SK-N-SH treated with all-trans-retinoic acid at 6 μM for 48 hours (cell line): ENCODE data around the gene CCDC57.

Source experiments
- ATAC-seq: fragments of 200-7000 bp; cut with Tn5 transposase; 3 replicates; pipeline ENCODE4 v1.9.1; 2020; ENCODE audit warnings: mild to moderate bottlenecking, moderate library complexity
- BACH2 ChIP-seq: fragments of 250-450 bp; sonication (Bioruptor Pico); IDR thresholded peaks from 2 replicates; pipeline ENCODE4 v1.9.0; 2021; ENCODE audit warnings: mild to moderate bottlenecking, borderline replicate concordance
- CSDC2 ChIP-seq: fragments of 250-450 bp; sonication (Bioruptor Pico); IDR thresholded peaks from 2 replicates; pipeline ENCODE4 v1.5.0; 2020; ENCODE audit warnings: mild to moderate bottlenecking, moderate library complexity
- ESRRG ChIP-seq: fragments of 250-450 bp; sonication (Bioruptor Pico); IDR thresholded peaks from 2 replicates; pipeline ENCODE4 v1.6.1; 2021; ENCODE audit warnings: mild to moderate bottlenecking
- GLIS3 ChIP-seq: fragments of 250-450 bp; sonication (Bioruptor Pico); IDR thresholded peaks from 2 replicates; pipeline ENCODE4 v1.5.0; 2020; ENCODE audit warnings: mild to moderate bottlenecking, moderate library complexity
- ISL1 ChIP-seq: fragments of 250-450 bp; sonication (Bioruptor Pico); IDR thresholded peaks from 2 replicates; pipeline ENCODE4 v2.1.2; 2022; ENCODE audit warnings: mild to moderate bottlenecking, moderate library complexity
- RARB ChIP-seq: fragments of 250-450 bp; sonication (Bioruptor Pico); IDR thresholded peaks from 2 replicates; pipeline ENCODE4 v1.8.0; 2021; ENCODE audit warnings: mild to moderate bottlenecking, moderate library complexity
- SNAI2 ChIP-seq: fragments of 250-450 bp; sonication (Bioruptor Pico); IDR thresholded peaks from 2 replicates; pipeline ENCODE4 v1.5.0; 2020; ENCODE audit warnings: mild to moderate bottlenecking, moderate library complexity
- TCF4 ChIP-seq: fragments of 250-450 bp; sonication (Bioruptor Pico); IDR thresholded peaks from 2 replicates; pipeline ENCODE4 v1.8.0; 2021; ENCODE audit warnings: mild to moderate bottlenecking, moderate library complexity, borderline replicate concordance
- TOX ChIP-seq: fragments of 250-450 bp; sonication (Bioruptor Pico); IDR thresholded peaks from 2 replicates; pipeline ENCODE4 v1.8.0; 2021; ENCODE audit warnings: mild to moderate bottlenecking, moderate library complexity, borderline replicate concordance
- ZC3H10 ChIP-seq: fragments of 250-450 bp; sonication (Bioruptor Pico); IDR thresholded peaks from 2 replicates; pipeline ENCODE4 v1.5.1; 2021; ENCODE audit warnings: mild to moderate bottlenecking, moderate library complexity
- ZFP30 ChIP-seq: fragments of 450-650 bp; formaldehyde crosslinking; IDR thresholded peaks from 2 replicates; pipeline ENCODE4 v1.5.0; 2022; ENCODE audit warnings: mild to moderate bottlenecking, moderate library complexity
- ZNF70 ChIP-seq: fragments of 450-650 bp; formaldehyde crosslinking; IDR thresholded peaks from 2 replicates; pipeline ENCODE4 v1.5.0; 2020; ENCODE audit warnings: mild to moderate bottlenecking, moderate library complexity
- ZNF8 ChIP-seq: fragments of 450-650 bp; formaldehyde crosslinking; IDR thresholded peaks from 2 replicates; pipeline ENCODE4 v1.5.0; 2020; ENCODE audit warnings: mild to moderate bottlenecking, moderate library complexity
- TF ChIP-seq, protein P1 (sequence below): fragments of 250-450 bp; sonication (Bioruptor Pico); IDR thresholded peaks from 2 replicates; pipeline ENCODE4 v1.8.0; 2021; ENCODE audit warnings: low read depth, mild to moderate bottlenecking, moderate library complexity, borderline replicate concordance
- TF ChIP-seq, protein P2 (sequence below): fragments of 250-450 bp; sonication (Bioruptor Pico); IDR thresholded peaks from 2 replicates; pipeline ENCODE4 v1.8.0; 2020; ENCODE audit warnings: mild to moderate bottlenecking, moderate library complexity, borderline replicate concordance
- TF ChIP-seq, protein P3 (sequence below): fragments of 250-450 bp; sonication (Bioruptor Pico); IDR thresholded peaks from 2 replicates; pipeline ENCODE4 v1.5.1; 2021; ENCODE audit warnings: mild to moderate bottlenecking, moderate library complexity
- TF ChIP-seq, protein P4 (sequence below): fragments of 250-450 bp; sonication (Bioruptor Pico); IDR thresholded peaks from 2 replicates; pipeline ENCODE4 v1.5.0; 2020; ENCODE audit warnings: mild to moderate bottlenecking, moderate library complexity

CCDC57 gene

DNA sequence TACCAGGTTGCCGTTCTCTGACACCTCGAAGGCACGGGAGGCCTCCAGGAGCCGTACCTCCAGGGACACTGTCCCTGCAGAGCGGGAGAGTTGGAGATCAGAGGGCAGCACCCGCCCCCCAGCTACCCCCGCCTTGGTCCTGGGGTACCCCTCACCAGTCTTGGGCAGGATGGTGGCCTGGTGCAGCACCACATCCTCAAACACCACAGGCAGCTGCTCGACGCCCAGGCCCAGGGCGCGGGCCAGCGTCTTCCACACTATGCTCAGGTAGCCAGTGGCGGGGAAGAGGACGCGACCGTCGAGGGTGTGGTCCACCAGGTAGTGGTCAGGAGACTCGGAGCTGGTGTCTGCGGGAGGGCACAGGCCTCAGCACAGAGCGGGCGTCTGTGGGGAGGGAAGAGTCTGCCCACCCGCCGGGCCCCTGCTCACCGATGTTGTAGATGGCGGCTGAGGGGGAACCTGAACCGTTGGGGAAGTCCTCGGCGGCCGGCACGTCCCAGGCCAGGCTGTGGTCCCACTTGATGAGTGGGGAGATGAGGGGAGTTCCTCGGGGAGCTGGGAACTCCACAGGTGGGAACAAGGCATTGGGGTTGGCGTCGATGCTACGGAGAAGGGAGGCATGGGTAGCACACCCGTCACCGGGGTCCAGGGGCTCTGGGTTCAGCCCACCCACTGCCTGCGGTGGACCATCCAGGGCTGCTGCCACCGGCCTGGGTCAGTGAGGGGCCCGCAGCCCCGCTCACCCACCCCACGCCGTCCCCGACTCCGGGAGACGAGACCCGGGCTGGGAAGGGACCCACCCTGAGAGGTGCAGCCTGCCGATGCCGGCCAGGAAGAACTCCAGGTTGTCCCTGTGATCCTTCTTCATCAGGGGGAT, 124.4 kb downstream of the CCDC57 start (continued):
- TF ChIP-seq ZNF70 (CRISPR knock-in tag) (no peak), GLIS3 (CRISPR knock-in tag) (no peak), TOX (CRISPR knock-in tag) (no peak)
- TF ChIP-seq, protein P1, sequence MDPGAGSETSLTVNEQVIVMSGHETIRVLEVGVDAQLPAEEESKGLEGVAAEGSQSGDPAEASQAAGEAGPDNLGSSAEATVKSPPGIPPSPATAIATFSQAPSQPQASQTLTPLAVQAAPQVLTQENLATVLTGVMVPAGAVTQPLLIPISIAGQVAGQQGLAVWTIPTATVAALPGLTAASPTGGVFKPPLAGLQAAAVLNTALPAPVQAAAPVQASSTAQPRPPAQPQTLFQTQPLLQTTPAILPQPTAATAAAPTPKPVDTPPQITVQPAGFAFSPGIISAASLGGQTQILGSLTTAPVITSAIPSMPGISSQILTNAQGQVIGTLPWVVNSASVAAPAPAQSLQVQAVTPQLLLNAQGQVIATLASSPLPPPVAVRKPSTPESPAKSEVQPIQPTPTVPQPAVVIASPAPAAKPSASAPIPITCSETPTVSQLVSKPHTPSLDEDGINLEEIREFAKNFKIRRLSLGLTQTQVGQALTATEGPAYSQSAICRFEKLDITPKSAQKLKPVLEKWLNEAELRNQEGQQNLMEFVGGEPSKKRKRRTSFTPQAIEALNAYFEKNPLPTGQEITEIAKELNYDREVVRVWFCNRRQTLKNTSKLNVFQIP = no peak

DNA sequence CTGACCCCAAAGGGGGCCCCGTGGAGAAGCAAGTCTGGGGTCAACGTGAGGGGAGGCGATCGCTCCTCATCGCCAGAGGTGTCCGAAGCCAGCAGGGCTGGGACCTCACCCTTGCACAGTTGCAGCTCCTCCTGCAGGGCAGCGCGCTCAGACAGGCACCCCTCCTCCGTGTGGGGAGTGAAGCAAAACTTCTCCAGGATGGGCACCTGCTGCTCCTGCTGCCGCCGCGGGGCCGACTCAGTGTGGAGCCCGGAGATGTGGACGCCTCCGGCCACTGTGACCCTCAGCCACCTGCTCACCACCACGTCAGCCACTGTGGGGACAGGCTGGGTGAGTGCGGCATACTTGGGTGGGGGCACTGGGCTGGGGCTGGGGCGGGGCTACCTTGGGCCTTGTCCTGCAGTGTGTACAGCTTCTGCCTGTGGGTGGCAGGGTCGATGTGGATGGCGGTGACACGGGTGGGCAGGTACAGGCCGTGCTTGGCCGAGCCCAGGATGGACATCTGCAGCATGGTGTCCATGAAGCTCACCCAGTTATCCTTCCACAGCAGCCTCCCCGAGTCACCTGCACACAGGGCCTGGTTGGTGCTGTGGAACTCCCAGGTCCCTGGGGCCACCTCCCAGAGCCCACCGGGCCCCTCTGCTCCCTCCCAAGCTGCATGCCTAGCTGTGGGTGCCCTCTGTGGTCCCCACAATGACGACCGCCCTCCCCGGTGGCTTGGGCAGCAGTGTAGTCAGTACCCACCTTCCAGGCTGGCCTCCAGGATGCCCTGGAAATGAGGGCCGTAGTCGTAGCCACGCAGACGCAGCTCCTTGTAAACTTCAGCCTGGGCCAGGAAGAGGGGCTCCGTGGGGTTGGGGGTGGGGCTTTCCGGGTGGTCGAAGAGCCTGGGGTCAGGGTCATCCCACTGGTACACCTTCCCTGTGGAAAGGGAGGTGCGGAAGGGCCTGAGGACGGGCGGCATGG, 125.4 kb downstream of the CCDC57 start:
- ATAC-seq = no peak
- TF ChIP-seq TOX (CRISPR knock-in tag) (no peak), RARB (CRISPR knock-in tag) (no peak), ZNF70 (CRISPR knock-in tag) (no peak), TCF4 (no peak), ZFP30 (CRISPR knock-in tag) (no peak), ESRRG (no peak), ISL1 (CRISPR knock-in tag) (no peak)
- TF ChIP-seq, protein P2, sequence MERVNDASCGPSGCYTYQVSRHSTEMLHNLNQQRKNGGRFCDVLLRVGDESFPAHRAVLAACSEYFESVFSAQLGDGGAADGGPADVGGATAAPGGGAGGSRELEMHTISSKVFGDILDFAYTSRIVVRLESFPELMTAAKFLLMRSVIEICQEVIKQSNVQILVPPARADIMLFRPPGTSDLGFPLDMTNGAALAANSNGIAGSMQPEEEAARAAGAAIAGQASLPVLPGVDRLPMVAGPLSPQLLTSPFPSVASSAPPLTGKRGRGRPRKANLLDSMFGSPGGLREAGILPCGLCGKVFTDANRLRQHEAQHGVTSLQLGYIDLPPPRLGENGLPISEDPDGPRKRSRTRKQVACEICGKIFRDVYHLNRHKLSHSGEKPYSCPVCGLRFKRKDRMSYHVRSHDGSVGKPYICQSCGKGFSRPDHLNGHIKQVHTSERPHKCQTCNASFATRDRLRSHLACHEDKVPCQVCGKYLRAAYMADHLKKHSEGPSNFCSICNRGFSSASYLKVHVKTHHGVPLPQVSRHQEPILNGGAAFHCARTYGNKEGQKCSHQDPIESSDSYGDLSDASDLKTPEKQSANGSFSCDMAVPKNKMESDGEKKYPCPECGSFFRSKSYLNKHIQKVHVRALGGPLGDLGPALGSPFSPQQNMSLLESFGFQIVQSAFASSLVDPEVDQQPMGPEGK (CRISPR knock-in tag) = no peak

DNA sequence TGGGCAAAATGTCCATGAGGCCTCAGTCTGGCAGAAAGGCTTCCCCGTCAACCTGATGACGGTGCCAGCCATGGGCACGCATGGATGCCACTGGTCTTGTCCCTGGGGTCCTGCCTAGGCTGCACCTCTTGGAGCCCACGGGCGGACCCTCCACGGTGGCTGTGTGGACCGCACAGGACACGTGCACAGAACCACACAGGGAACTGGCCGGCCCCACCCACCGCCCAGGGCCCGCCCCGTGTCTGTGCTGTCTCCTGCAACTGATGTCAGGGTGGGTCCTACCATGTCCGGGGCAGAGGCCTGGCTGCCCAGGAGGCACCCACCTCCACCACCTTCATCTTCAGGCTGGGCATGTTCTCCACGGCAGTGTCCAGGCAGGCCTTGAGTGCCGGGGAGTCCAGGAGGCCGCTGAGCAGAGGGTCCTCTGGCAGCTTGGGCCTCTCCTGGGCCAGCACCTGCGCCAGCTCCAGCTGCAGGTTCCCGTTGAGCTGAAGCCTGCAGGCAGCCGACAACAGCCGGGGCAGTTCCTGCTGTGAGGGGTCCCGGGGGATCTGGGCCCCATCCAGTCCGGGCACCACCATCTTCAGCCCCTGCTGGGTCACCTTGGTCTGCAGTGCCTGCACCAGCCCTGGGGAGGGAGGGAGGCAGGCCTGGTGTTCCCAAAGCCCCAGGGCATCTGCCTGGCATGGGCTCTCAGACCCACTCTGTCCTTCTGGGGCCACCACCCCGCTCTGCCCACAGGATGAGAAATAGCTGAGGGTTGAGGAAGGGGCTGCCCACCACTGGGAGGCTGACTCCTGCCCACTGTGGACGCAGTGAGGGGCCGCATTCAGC, 126.5 kb downstream of the CCDC57 start:
- no peak for ATAC-seq
- TF ChIP-seq ZNF8 (CRISPR knock-in tag) (no peak), ZC3H10 (CRISPR knock-in tag) (no peak), CSDC2 (CRISPR knock-in tag) (no peak), ZNF70 (CRISPR knock-in tag) (no peak), SNAI2 (no peak), TCF4 (no peak), TOX (CRISPR knock-in tag) (no peak), ESRRG (no peak), GLIS3 (CRISPR knock-in tag) (no peak), BACH2 (no peak)
- TF ChIP-seq, protein P1 = no peak
- TF ChIP-seq, protein P3, sequence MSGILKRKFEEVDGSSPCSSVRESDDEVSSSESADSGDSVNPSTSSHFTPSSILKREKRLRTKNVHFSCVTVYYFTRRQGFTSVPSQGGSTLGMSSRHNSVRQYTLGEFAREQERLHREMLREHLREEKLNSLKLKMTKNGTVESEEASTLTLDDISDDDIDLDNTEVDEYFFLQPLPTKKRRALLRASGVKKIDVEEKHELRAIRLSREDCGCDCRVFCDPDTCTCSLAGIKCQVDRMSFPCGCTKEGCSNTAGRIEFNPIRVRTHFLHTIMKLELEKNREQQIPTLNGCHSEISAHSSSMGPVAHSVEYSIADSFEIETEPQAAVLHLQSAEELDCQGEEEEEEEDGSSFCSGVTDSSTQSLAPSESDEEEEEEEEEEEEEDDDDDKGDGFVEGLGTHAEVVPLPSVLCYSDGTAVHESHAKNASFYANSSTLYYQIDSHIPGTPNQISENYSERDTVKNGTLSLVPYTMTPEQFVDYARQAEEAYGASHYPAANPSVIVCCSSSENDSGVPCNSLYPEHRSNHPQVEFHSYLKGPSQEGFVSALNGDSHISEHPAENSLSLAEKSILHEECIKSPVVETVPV (CRISPR knock-in tag) = no peak
- TF ChIP-seq, protein P4, sequence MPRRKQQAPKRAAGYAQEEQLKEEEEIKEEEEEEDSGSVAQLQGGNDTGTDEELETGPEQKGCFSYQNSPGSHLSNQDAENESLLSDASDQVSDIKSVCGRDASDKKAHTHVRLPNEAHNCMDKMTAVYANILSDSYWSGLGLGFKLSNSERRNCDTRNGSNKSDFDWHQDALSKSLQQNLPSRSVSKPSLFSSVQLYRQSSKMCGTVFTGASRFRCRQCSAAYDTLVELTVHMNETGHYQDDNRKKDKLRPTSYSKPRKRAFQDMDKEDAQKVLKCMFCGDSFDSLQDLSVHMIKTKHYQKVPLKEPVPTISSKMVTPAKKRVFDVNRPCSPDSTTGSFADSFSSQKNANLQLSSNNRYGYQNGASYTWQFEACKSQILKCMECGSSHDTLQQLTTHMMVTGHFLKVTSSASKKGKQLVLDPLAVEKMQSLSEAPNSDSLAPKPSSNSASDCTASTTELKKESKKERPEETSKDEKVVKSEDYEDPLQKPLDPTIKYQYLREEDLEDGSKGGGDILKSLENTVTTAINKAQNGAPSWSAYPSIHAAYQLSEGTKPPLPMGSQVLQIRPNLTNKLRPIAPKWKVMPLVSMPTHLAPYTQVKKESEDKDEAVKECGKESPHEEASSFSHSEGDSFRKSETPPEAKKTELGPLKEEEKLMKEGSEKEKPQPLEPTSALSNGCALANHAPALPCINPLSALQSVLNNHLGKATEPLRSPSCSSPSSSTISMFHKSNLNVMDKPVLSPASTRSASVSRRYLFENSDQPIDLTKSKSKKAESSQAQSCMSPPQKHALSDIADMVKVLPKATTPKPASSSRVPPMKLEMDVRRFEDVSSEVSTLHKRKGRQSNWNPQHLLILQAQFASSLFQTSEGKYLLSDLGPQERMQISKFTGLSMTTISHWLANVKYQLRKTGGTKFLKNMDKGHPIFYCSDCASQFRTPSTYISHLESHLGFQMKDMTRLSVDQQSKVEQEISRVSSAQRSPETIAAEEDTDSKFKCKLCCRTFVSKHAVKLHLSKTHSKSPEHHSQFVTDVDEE (CRISPR knock-in tag) = no peak
- TF ChIP-seq, protein P2 (CRISPR knock-in tag) = no peak
